ENCODE results near the gene LRRK2.
"Not testable (repeated sequence)": the region's sequence is repeated elsewhere in the genome, so short reads cannot be mapped to it uniquely, and the experiment has no call there.

LRRK2 gene

GRCh38 chr12:40212566-40212965, 12.2 kb upstream of the LRRK2 start:
- DNase-seq (ENCODE audit: low spot score): no peak

DNA sequence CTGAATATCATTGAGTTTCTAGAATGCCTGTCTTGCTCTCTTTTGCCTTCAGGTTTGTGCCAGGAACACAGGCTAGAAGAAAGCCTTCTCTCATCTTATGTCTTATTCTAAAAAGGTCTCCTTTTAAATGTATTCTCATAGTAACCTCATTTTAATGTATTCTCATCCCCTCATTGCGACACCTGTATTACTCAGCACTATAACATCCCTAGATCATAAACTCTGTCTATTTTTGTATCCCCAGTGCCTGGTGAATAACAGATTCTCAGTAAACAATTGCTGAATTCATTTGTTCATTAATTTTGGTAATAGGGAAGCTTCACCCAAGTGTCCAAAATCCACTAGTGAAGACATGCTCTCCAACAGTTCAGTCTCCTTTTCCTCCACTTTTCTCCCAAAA, 8.8 kb upstream of the LRRK2 start:
- DNase-seq (ENCODE audit: low spot score): no peak

GRCh38 chr12:40216516-40217288, 8.1 kb upstream of the LRRK2 start:
- DNase-seq (ENCODE audit: low spot score): no peak

GRCh38 chr12:40219760-40220159, 5.0 kb upstream of the LRRK2 start:
- DNase-seq (ENCODE audit: low spot score): no peak

GRCh38 chr12:40222247-40222646, 2.5 kb upstream of the LRRK2 start:
- no peak for DNase-seq (ENCODE audit: low spot score)

- no peak for DNase-seq (ENCODE audit: low spot score)
Measured at GRCh38 chr12:40223646-40224045, 1.2 kb upstream of the LRRK2 start.

DNA sequence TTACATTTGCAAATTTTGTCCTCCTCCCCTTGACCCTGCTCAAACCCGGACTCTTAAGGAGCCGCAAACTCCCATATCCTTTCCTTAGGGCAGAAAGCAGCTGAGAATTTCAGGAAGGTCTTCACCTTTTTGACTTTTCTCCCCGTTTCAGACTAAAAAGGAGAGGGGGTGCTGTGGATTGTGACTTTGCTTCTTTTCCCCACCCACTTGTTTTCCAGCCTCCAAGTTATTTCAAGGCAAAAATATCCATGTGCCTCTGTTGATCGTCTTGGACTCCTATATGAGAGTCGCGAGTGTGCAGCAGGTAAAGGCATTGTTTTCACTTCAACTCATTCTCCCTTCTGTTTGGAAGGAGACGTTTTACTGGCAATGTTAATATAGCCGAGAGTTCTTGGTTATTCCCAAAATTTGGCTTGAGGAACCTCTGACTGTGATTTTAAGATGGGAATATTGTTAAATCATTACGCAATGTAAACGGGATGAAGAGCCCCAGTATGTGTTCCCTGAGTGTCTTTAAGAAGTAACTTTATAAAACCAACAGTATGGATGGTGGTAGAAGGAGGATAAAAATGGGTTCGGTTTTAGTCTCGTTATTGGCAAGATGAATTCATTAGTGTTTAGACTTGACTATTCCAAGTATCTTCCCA, 663 bp downstream of the LRRK2 start:
- no peak for DNase-seq (ENCODE audit: low spot score)

GRCh38 chr12:40225984-40226602, 1.3 kb downstream of the LRRK2 start:
- no peak for DNase-seq (ENCODE audit: low spot score)

GRCh38 chr12:40226705-40227104, 1.9 kb downstream of the LRRK2 start:
- DNase-seq (ENCODE audit: low spot score): peak; percentile 16

- DNase-seq (ENCODE audit: low spot score): no peak
Measured at GRCh38 chr12:40227447-40227846, 2.6 kb downstream of the LRRK2 start.

DNA sequence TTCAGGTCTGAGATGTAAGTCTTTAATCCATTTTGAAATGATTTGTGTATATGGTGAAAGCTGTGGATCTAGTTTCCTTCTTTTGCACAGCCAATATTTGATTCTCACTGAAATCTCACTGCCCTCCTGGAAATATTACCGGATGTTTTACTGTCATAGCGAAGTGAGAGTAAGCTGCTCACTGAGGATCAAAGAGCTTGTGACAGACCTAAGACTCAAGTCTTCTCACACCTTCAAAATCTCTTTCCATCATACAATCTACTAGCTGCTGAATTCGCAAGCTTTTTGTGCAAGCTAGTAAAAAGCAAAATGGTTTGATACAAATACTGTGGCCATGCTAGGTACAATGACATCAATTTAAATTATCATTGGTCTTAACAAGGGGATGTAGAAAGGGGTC, 3.9 kb downstream of the LRRK2 start:
- DNase-seq (ENCODE audit: low spot score): no peak

- no peak for DNase-seq (ENCODE audit: low spot score)
Measured at GRCh38 chr12:40229690-40230651, 5.2 kb downstream of the LRRK2 start.

DNA sequence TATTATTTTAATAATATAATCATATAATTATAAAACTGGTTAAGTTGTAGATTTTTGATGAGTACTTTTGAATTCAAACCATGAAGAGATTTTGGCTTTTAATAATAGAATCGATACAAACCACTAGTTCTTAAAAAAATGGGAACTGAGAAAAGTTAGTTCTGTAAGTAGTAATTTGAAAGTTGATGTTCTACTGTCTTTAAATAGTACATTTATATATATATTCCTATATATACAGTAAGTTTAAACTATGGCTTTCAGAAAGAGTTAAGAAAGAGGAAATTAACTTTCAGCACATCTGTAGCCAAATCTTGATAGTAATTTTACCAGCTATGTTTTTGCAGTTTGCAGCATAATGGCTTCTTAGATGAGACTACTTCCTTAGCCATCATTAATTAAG, 7.8 kb downstream of the LRRK2 start:
- DNase-seq (ENCODE audit: low spot score): no peak

GRCh38 chr12:40233741-40234367, 9.1 kb downstream of the LRRK2 start:
- no peak for DNase-seq (ENCODE audit: low spot score)

GRCh38 chr12:40236357-40236850, 11.6 kb downstream of the LRRK2 start:
- DNase-seq (ENCODE audit: low spot score): no peak

DNA sequence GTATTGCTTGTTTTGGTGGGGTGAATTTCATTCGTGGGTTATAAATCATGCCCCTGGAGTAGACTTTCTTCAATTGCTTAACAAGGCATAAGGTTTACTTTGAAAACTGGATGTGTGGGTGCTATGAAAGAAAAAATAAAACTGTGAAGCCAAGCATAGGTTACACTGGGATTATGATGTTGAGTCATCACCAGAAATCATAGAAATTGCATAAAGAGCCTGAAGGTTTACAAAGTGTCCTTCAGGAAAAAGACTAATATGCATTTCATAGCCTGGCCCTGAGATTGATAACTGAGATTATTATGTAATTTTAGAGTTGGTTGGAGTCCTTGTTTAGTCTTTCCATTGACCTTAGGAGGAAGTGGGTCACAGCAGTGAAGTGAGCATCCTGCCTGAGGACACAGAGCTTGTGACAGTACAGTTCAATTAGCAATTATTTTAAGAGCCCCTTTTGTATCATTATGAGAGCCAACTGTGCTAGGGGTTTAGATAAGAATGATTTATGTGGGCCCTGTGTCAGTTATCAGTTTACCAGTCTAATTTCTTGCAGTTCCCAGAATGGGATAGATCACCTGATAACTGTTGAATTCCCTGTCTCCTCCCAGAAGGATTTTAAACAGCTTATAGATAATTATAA, 13.6 kb downstream of the LRRK2 start:
- DNase-seq (ENCODE audit: low spot score): no peak

GRCh38 chr12:40238979-40239378, 14.2 kb downstream of the LRRK2 start:
- no peak for DNase-seq (ENCODE audit: low spot score)

- DNase-seq (ENCODE audit: low spot score): no peak
Measured at GRCh38 chr12:40240779-40241178, 16.0 kb downstream of the LRRK2 start.

GRCh38 chr12:40241741-40242140, 16.9 kb downstream of the LRRK2 start:
- DNase-seq (ENCODE audit: low spot score): no peak

DNA sequence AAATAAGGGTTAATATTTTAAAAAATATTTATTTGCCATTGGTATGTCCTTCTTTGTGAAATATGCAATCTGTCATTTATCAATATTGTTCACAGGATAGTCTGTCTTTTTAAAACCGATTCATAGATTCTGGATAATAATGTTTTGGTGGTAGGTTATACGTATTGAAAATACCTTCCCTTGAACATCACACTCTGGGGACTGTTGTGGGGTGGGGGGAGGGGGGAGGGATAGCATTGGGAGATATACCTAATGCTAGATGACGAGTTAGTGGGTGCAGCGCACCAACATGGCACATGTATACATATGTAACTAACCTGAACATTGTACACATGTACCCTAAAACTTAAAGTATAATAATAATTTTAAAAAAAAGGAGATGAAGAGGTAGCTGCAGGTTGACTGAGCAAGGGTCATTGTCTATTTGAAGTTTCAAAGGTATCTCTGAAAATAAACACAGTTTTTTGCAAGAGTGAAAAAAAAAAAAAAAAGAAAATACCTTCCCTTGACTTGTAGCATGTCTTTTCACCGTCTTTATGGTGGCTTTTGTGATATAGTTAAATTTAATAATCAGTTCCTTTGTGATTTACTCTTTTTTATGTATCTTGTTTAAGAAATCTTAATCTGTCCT, 19.8 kb downstream of the LRRK2 start:
- not testable (repeated sequence) for DNase-seq (ENCODE audit: low spot score)

GRCh38 chr12:40248034-40248433, 23.2 kb downstream of the LRRK2 start:
- no peak for DNase-seq (ENCODE audit: low spot score)

All from kidney capillary endothelial cell (primary cell).